GM12878 (cell line): Measurements from ENCODE around the gene DLGAP5. TPM values are rescaled to one million over a fixed set of nuclear protein-coding genes. Genes with fewer than 3 reads are reported as not detected.

ENCODE experiments used
- ATAC-seq: fragments of 200-7000 bp; cut with Tn5 transposase; 3 replicates; pipeline ENCODE4 v1.9.1; 2020; ENCODE audit warnings: mild to moderate bottlenecking, moderate library complexity
- BruUV-seq: library from RNA; stranded (reverse); fragments of 400-500 nt; replicated peaks from 2 replicates; lab custom pipeline; 2021; lab: Mats Ljungman, UMichigan
- CTCF ChIA-PET: fragments of 300-600 bp; sonication (Branson Sonifier 250); formaldehyde crosslinking; extraction: SDS; loops from one replicate; lab custom pipeline; 2021; ENCODE audit warnings: inconsistent platforms; lab: Yijun Ruan, JAX
- POLR2A ChIA-PET: fragments of 350-600 bp; formaldehyde crosslinking; extraction: SDS; loops from one replicate; lab custom pipeline; 2021; ENCODE audit warnings: inconsistent platforms; lab: Charles Lee
- RAD21 ChIA-PET: fragments of 300-600 bp; sonication (Branson Sonifier 250); formaldehyde crosslinking; loops from one replicate; lab custom pipeline; 2023; ENCODE audit warnings: antibody characterized with exemption; ENCODE audit not compliant: unreplicated experiment; lab: Charles Lee
- SMC1A ChIA-PET: fragments of 300-600 bp; sonication (Branson Sonifier 250); formaldehyde crosslinking; loops from one replicate; lab custom pipeline; 2023; ENCODE audit not compliant: unreplicated experiment, uncharacterized antibody; lab: Charles Lee
- DNase-seq: peaks from one replicate; pipeline ENCODE4 v3.0.0-alpha.2; 2011; ENCODE audit warnings: low read depth, low spot score
- FAIRE-seq: peaks from 3 replicates; lab custom pipeline; 2011; peaks lifted over from hg19 to GRCh38; lab: Jason Lieb, UNC
- H2AFZ ChIP-seq: 2 replicates; pipeline ENCODE4 v1.6.0; 2011; ENCODE audit warnings: low read depth, low read length, control low read depth; ENCODE audit not compliant: control insufficient read depth
- H3K27ac ChIP-seq: 2 replicates; pipeline ENCODE4 v1.5.1; 2011; ENCODE audit warnings: control low read depth; ENCODE audit not compliant: control insufficient read depth, insufficient read depth
- H3K27me3 ChIP-seq, 2 experiments: replicated peaks in 1 of 2; 2 replicates each; pipeline versions ENCODE4 v1.6.0 to v1.6.1; 2011; ENCODE audit warnings: low read length in 1 of 2; ENCODE audit not compliant: control insufficient read depth in 2 of 2, insufficient read depth in 2 of 2
- H3K36me3 ChIP-seq, 2 experiments: 2 replicates each; pipeline ENCODE4 v1.5.1; 2011; ENCODE audit warnings: low read length in 1 of 2; ENCODE audit not compliant: control insufficient read depth in 2 of 2, insufficient read depth in 2 of 2
- H3K4me1 ChIP-seq: 2 replicates; pipeline ENCODE4 v1.6.1; 2011; ENCODE audit warnings: mild to moderate bottlenecking, low read length, moderate library complexity, mixed read lengths; ENCODE audit not compliant: control insufficient read depth, insufficient read depth
- H3K4me2 ChIP-seq: 2 replicates; pipeline ENCODE4 v1.6.0; 2011; ENCODE audit warnings: control low read depth; ENCODE audit not compliant: control insufficient read depth, insufficient read depth
- H3K4me3 ChIP-seq: fragments of 200-600 bp; sonication (generic); 2 replicates; pipeline ENCODE4 v1.5.1; 2016
- H3K79me2 ChIP-seq: 2 replicates; pipeline ENCODE4 v1.6.0; 2011; ENCODE audit warnings: low read length; ENCODE audit not compliant: control insufficient read depth, insufficient read depth
- H3K9ac ChIP-seq: 2 replicates; pipeline ENCODE4 v1.8.0; 2011; ENCODE audit warnings: low read length, control low read depth, mixed read lengths; ENCODE audit not compliant: control insufficient read depth, insufficient read depth
- H3K9me3 ChIP-seq: replicated peaks from 3 replicates; pipeline ENCODE4 v1.5.1; 2011; ENCODE audit warnings: mild to moderate bottlenecking, low read length; ENCODE audit not compliant: control insufficient read depth, insufficient read depth
- H4K20me1 ChIP-seq: 2 replicates; pipeline ENCODE4 v1.6.0; 2011; ENCODE audit not compliant: control insufficient read depth, insufficient read depth
- CBX3 ChIP-seq: fragments of 200-600 bp; sonication (generic); IDR thresholded peaks from 2 replicates; pipeline ENCODE4 v1.6.1; 2016; ENCODE audit warnings: low read depth, borderline replicate concordance
- DPF2 ChIP-seq: fragments of 450-650 bp; IDR thresholded peaks from 2 replicates; pipeline ENCODE4 v1.6.1; 2017; ENCODE audit warnings: mild to moderate bottlenecking
- JUNB ChIP-seq: IDR thresholded peaks from 2 replicates; pipeline ENCODE4 v1.6.1; 2016; ENCODE audit warnings: antibody characterized with exemption, mild to moderate bottlenecking
- POLR2AphosphoS2 ChIP-seq: IDR thresholded peaks from 2 replicates; pipeline ENCODE4 v1.6.1; 2011; ENCODE audit warnings: low read depth, mild to moderate bottlenecking, low read length, improper control_type of control experiment, moderate library complexity
- RAD21 ChIP-seq: IDR thresholded peaks from 2 replicates; pipeline ENCODE4 v1.6.1; 2011; ENCODE audit warnings: mild to moderate bottlenecking, low read depth, low read length, moderate library complexity; ENCODE audit not compliant: insufficient read depth
- RB1 ChIP-seq: fragments of 450-650 bp; formaldehyde crosslinking; IDR thresholded peaks from 2 replicates; pipeline ENCODE4 v1.6.1; 2017; ENCODE audit warnings: mild to moderate bottlenecking, borderline replicate concordance
- RBBP5 ChIP-seq: fragments of 200-600 bp; sonication (generic); conservative IDR thresholded peaks from 2 replicates; pipeline ENCODE4 v1.6.1; 2016
- SUZ12 ChIP-seq: fragments of 200-600 bp; sonication (generic); IDR thresholded peaks from one replicate; pipeline ENCODE4 v1.6.1; 2018; ENCODE audit warnings: antibody characterized with exemption, mild to moderate bottlenecking; ENCODE audit not compliant: unreplicated experiment
- TARDBP ChIP-seq: IDR thresholded peaks from 2 replicates; pipeline ENCODE4 v1.6.1; 2016; ENCODE audit warnings: borderline replicate concordance
- ZBED1 ChIP-seq: IDR thresholded peaks from 2 replicates; pipeline ENCODE4 v1.6.1; 2016; ENCODE audit warnings: borderline replicate concordance
- WGBS: methylation state at CpG from one replicate; pipeline ENCODE4 v1.1.6; 2016; ENCODE audit warnings: low lambda C conversion rate; ENCODE audit not compliant: insufficient replicate concordance, insufficient coverage; ENCODE audit errors: missing lambda C conversion rate; 5-methylcytosine and 5-hydroxymethylcytosine counted together
- in situ Hi-C: fragments of 300-500 bp; cut with MboI; formaldehyde crosslinking; loops from 9 replicates; pipeline ENCODE4 v1.14.3; 2018; ENCODE audit warnings: mixed read lengths
- intact Hi-C: fragments of 100-400 bp; cut with micrococcal nuclease; formaldehyde crosslinking; loops from one replicate; pipeline ENCODE4 v1.14.2; 2022; ENCODE audit not compliant: unreplicated experiment
- polyA plus RNA-seq, 11 experiments: library from polyadenylated mRNA; depleted of rRNA in 4 of 11; unstranded in 6 of 11; stranded (reverse) in 5 of 11; fragments of >200 nt; fragmentation: Nextera tagmentation in 4 of 11; fragmentation: Illumina TruSeq in 1 of 11; extraction: Ambion mirVana in 4 of 11; extraction: Trizol in 1 of 11; gene quantifications; 1 replicate in 1 of 11; 2 replicates in 10 of 11; pipeline versions ENCODE4 v1.2.1 to v1.2.3, GENCODE V29; 2011 to 2016; ENCODE audit warnings: inconsistent platforms in 2 of 11, missing spikeins in 2 of 11, low read depth in 1 of 11
- total RNA-seq, 4 experiments: library from RNA; depleted of rRNA in 3 of 4; stranded (reverse); fragments of >200 nt in 3 of 4; fragmentation: Illumina TruSeq in 1 of 4; extraction: Trizol in 1 of 4; gene quantifications; 2 replicates each; pipeline versions ENCODE4 v1.2.1 to v1.2.3, GENCODE V29; 2013 to 2021
- TF ChIP-seq, protein P1 (sequence below): fragments of 450-650 bp; IDR thresholded peaks from 2 replicates; pipeline ENCODE4 v1.6.1; 2017; ENCODE audit warnings: mild to moderate bottlenecking

The DLGAP5 gene
- total and polyA plus RNA-seq, 10 of the 15 experiments (the other 5 are each of a cell fraction or from before 2014, with no cell fraction given): 40.9 to 106 (median 67.6) TPM

DNA sequence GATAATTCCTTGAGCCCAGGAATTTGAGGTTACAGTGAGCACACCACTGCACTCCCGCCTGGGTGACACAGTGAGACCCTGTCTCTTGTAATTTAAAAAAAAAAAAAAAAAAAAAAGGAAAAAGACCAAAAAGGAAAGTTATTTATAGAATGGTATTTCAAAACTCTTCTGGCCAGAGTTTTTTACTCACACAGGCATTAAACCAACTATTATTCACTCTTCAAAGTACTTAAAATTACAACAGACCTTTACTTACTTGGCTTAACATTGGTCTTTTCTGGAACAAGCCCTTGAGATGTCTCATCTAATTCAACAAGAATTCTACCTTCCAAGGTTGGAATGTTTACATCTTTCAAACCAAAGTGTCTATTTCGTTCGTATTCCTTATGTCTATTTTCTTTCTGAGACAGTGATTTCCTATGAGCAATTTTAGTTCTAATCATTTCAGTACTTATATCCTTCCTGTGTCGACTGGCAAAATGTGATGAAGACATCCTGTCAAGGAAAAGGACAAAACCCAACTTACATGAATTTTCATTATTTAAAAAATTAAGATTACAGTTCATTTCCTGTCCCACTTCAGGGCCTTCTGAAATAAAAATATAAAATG is 2.6 kb downstream of the DLGAP5 start:
- Histone ChIP-seq H3K4me1 (peaks cover 4% of the 10 kb centered on the region; the same call in 1 of the 2 replicates), H4K20me1 (no peaks in the 10 kb centered on the region), H2AFZ (no peak overlapping the region), H3K79me2 (peaks cover 46% of the 10 kb centered on the region), H3K4me3 (peak overlapping the region; percentile 85), H3K36me3 (peaks cover 0 to 2% of the 10 kb centered on the region in 2 experiments; a peak in 1 of 4 replicates), H3K27me3 (no peaks in the 10 kb centered on the region), H3K9ac (no peak overlapping the region), H3K9me3 (no peaks in the 10 kb centered on the region; the same call in 2 of the 3 replicates), H3K27ac (no peak overlapping the region), H3K4me2 (peak overlapping the region; percentile 83)
- RAD21 ChIA-PET: interaction anchor here (0.9 to 1.0 kb wide), 2 partner anchors 116 to 162 kb away, joined by 3 read pairs; partner anchors contain the start of genes SOCS4 and WDHD1
- ATAC-seq (no peak), DNase-seq (no peak), FAIRE-seq (no peak)
- TF ChIP-seq CBX3: no peak
- TF ChIP-seq TARDBP: no peak
- TF ChIP-seq, protein P1, sequence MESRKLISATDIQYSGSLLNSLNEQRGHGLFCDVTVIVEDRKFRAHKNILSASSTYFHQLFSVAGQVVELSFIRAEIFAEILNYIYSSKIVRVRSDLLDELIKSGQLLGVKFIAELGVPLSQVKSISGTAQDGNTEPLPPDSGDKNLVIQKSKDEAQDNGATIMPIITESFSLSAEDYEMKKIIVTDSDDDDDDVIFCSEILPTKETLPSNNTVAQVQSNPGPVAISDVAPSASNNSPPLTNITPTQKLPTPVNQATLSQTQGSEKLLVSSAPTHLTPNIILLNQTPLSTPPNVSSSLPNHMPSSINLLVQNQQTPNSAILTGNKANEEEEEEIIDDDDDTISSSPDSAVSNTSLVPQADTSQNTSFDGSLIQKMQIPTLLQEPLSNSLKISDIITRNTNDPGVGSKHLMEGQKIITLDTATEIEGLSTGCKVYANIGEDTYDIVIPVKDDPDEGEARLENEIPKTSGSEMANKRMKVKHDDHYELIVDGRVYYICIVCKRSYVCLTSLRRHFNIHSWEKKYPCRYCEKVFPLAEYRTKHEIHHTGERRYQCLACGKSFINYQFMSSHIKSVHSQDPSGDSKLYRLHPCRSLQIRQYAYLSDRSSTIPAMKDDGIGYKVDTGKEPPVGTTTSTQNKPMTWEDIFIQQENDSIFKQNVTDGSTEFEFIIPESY: no peak
- no peak for TF ChIP-seq JUNB
- no peak for TF ChIP-seq SUZ12
- TF ChIP-seq DPF2: no peak
- no peak for TF ChIP-seq RB1
- no peak for TF ChIP-seq RBBP5
- TF ChIP-seq RAD21: no peak
- TF ChIP-seq ZBED1: no peak
- no peak for TF ChIP-seq POLR2AphosphoS2
- in situ Hi-C loops: no loop called here
- SMC1A ChIA-PET: interaction anchor here (1.3 to 1.6 kb wide), 2 partner anchors 8 to 117 kb away, joined by 4 read pairs; no protein-coding TSS in a partner anchor
- BruUV-seq: no TSS peak
- 85% methylated on average over 4 of the region's 4 CpGs for WGBS
- intact Hi-C loops: no loop called here
- CTCF ChIA-PET: interaction anchor here (0.9 kb wide), 1 partner anchor 82 kb away, joined by 3 read pairs; no protein-coding TSS in a partner anchor
- POLR2A ChIA-PET: no interaction called here
